Suprapubic skin (tissue), 4 donors: Measurements from ENCODE around the gene GGA3. TPM values are rescaled to one million over a fixed set of nuclear protein-coding genes. Genes with fewer than 3 reads are reported as not detected.
"Not testable (repeated sequence)": the region's sequence is repeated elsewhere in the genome, so short reads cannot be mapped to it uniquely, and the experiment has no call there.

Experiments
- DNase-seq, 2 donors: peaks; one replicate each; pipeline ENCODE4 v3.0.0-alpha.2; 2019; ENCODE audit warnings: low spot score in 2 of 2
- H3K27ac ChIP-seq: fragments of 200-600 bp; sonication (generic); one replicate; pipeline ENCODE4 v1.5.1; 2019
- H3K27me3 ChIP-seq: fragments of 200-600 bp; sonication (generic); one replicate; pipeline ENCODE4 v1.5.1; 2019
- H3K36me3 ChIP-seq: fragments of 200-600 bp; sonication (generic); one replicate; pipeline ENCODE4 v1.5.1; 2019
- H3K4me1 ChIP-seq: fragments of 200-600 bp; sonication (generic); one replicate; pipeline ENCODE4 v1.5.1; 2019
- H3K4me3 ChIP-seq: fragments of 200-600 bp; sonication (generic); one replicate; pipeline ENCODE4 v1.5.1; 2019; ENCODE audit warnings: mild to moderate bottlenecking
- H3K9me3 ChIP-seq: fragments of 200-600 bp; sonication (generic); one replicate; pipeline ENCODE4 v1.5.1; 2019
- EP300 ChIP-seq: sonication (generic); formaldehyde crosslinking; IDR thresholded peaks from one replicate; pipeline ENCODE4 v1.6.1; 2017; ENCODE audit warnings: antibody characterized with exemption
- POLR2A ChIP-seq, 2 donors: fragments of 450-650 bp; IDR thresholded peaks; one replicate each; pipeline ENCODE4 v1.6.1; 2017; ENCODE audit warnings: antibody characterized with exemption in 2 of 2, mild to moderate bottlenecking in 2 of 2, moderate library complexity in 2 of 2
- POLR2AphosphoS5 ChIP-seq, 3 donors: sonication (generic); formaldehyde crosslinking; IDR thresholded peaks; one replicate each; pipeline ENCODE4 v1.6.1; 2017; ENCODE audit warnings: antibody characterized with exemption in 3 of 3
- WGBS: methylation state at CpG from one replicate; pipeline ENCODE4 v1.1.5; 2018; 5-methylcytosine and 5-hydroxymethylcytosine counted together
- total RNA-seq, 4 donors: library from RNA; depleted of rRNA; stranded (reverse); fragments of >200 nt; gene quantifications; one replicate each; pipeline ENCODE4 v1.1.0, GENCODE V29; 2016
- TF ChIP-seq, protein P1 (sequence below), 2 donors: fragments of 200-600 bp in 1 of 2; fragments of 450-650 bp in 1 of 2; sonication (generic) in 1 of 2; IDR thresholded peaks; one replicate each; pipeline ENCODE4 v1.5.1; 2016 to 2019; ENCODE audit warnings: antibody characterized with exemption in 2 of 2, mild to moderate bottlenecking in 1 of 2, moderate library complexity in 1 of 2

The GGA3 gene
- total RNA-seq, 4 donors from 2014 or later = 27.0 to 68.8 (median 35.3) TPM

DNA sequence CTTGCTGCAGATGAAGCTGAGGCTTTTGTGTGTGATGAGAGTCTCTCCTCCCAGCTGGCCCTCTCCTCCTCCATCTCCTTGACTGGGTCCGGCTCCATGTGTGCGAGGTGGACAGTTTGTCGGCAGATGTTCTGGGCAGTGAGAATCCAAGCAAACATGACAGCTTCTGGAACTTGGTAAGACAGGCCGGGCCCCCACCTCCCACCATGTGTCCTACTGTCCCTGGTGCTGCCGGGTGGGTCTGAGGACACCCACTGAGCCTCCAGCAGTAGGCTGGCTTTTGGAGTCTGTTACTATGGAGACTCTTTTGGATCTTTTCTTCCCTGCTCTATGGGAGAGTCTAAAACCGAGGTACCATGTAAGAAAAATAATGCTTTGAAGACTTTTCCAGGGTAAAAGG lies 43.3 kb downstream of the GGA3 start:
- peaks cover 87% of the 10 kb centered on the region for H3K36me3 ChIP-seq
- no peak for DNase-seq
- H3K27me3 ChIP-seq = no peaks in the 10 kb centered on the region
- H3K4me3 ChIP-seq = no peak overlapping the region
- TF ChIP-seq POLR2AphosphoS5 (IDR thresholded peaks at IDR 0.05) = no peak
- TF ChIP-seq POLR2A (IDR thresholded peaks at IDR 0.05) = no peak
- TF ChIP-seq EP300 = no peak
- TF ChIP-seq, protein P1, sequence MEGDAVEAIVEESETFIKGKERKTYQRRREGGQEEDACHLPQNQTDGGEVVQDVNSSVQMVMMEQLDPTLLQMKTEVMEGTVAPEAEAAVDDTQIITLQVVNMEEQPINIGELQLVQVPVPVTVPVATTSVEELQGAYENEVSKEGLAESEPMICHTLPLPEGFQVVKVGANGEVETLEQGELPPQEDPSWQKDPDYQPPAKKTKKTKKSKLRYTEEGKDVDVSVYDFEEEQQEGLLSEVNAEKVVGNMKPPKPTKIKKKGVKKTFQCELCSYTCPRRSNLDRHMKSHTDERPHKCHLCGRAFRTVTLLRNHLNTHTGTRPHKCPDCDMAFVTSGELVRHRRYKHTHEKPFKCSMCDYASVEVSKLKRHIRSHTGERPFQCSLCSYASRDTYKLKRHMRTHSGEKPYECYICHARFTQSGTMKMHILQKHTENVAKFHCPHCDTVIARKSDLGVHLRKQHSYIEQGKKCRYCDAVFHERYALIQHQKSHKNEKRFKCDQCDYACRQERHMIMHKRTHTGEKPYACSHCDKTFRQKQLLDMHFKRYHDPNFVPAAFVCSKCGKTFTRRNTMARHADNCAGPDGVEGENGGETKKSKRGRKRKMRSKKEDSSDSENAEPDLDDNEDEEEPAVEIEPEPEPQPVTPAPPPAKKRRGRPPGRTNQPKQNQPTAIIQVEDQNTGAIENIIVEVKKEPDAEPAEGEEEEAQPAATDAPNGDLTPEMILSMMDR (IDR thresholded peaks at IDR 0.05) = no peak
- H3K9me3 ChIP-seq = no peaks in the 10 kb centered on the region
- no peak overlapping the region for H3K27ac ChIP-seq
- H3K4me1 ChIP-seq = no peaks in the 10 kb centered on the region
- 74% methylated on average over 3 of the region's 6 CpGs for whole genome bisulfite sequencing

DNA sequence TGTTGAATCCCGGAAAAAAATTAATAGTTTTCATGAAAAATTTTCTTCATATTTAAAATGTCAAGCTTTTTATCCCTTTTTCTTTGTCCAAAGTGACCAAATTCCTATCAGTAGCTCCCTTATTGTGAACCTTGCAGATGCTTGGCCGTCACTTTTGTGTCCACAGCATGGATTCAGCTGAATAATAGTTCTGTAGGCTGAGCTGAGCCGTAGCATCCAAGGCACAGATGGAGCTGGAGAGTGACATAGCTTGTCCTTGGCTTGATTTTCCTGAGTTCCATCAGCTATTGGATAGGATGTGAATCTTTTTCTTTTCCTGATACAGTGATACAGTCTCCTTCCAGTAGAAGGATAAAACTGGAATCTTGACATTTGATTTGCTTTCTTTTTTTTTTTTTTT lies 52.3 kb downstream of the GGA3 start:
- no peak for DNase-seq
- 84% methylated on average over 3 of the region's 3 CpGs for WGBS
- Histone ChIP-seq H3K27ac (no peak overlapping the region), H3K4me3 (no peak overlapping the region), H3K4me1 (peaks cover 27% of the 10 kb centered on the region), H3K36me3 (peaks cover 47% of the 10 kb centered on the region), H3K9me3 (no peaks in the 10 kb centered on the region), H3K27me3 (no peaks in the 10 kb centered on the region)
- TF ChIP-seq, protein P1 (IDR thresholded peaks at IDR 0.05) = no peak
- no peak for TF ChIP-seq POLR2AphosphoS5 (IDR thresholded peaks at IDR 0.05)
- TF ChIP-seq POLR2A (IDR thresholded peaks at IDR 0.05) = no peak
- TF ChIP-seq EP300 = no peak

DNA sequence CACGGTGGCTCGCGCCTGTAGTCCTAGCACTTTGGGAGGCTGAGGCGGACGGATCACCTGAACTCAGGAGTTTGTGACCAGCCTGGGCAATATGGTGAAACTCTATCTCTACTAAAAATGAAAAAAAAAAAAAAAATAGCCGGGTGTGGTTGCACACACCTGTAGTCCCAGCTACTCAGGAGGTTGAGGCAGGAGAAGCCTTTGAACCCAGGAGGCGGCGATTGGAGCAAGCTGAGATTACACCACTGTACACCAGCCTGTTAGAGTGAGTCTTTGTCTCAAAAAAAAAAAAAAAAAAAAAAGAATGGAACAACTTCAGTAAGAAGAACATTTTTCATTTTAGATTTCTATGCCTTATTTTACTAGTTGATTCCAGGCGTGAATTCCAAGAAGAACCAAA lies 53.2 kb downstream of the GGA3 start:
- no peak overlapping the region for H3K27ac ChIP-seq
- no peak for DNase-seq
- H3K9me3 ChIP-seq = no peaks in the 10 kb centered on the region
- peaks cover 38% of the 10 kb centered on the region for H3K36me3 ChIP-seq
- H3K4me3 ChIP-seq = no peak overlapping the region
- H3K27me3 ChIP-seq = no peaks in the 10 kb centered on the region
- no peak for TF ChIP-seq POLR2A (IDR thresholded peaks at IDR 0.05)
- no peak for TF ChIP-seq POLR2AphosphoS5 (IDR thresholded peaks at IDR 0.05)
- TF ChIP-seq, protein P1 (IDR thresholded peaks at IDR 0.05) = no peak
- no peak for TF ChIP-seq EP300
- peaks cover 27% of the 10 kb centered on the region for H3K4me1 ChIP-seq
- 88% methylated on average over 9 of the region's 9 CpGs for WGBS

DNA sequence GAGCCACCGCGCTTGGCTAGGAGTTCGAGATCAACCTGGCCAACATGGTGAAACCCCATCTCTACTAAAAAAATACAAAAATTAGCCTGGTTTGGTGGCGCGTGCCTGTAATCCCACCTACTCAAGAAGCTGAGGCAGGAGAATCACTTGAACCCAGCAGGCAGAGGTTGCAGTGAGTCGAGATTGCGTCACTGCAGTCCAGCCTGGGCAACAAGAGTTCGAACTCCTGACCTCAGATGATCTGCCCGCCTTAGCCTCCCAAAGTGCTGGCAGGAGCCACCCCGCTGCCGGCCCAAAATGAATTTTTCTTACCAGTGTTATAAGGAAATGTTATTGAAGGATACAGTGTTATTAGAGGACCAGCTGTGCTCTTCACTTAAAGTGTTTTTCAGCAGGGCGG lies 53.6 kb downstream of the GGA3 start:
- Histone ChIP-seq H3K27me3 (no peaks in the 10 kb centered on the region), H3K36me3 (peaks cover 34% of the 10 kb centered on the region), H3K27ac (no peak overlapping the region), H3K4me3 (no peak overlapping the region), H3K9me3 (no peaks in the 10 kb centered on the region), H3K4me1 (peaks cover 27% of the 10 kb centered on the region)
- no peak for DNase-seq
- WGBS = 83% methylated on average over 12 of the region's 12 CpGs
- TF ChIP-seq, protein P1 (IDR thresholded peaks at IDR 0.05) = no peak
- TF ChIP-seq EP300 (no peak), POLR2AphosphoS5 (IDR thresholded peaks at IDR 0.05) (no peak), POLR2A (IDR thresholded peaks at IDR 0.05) (no peak)

DNA sequence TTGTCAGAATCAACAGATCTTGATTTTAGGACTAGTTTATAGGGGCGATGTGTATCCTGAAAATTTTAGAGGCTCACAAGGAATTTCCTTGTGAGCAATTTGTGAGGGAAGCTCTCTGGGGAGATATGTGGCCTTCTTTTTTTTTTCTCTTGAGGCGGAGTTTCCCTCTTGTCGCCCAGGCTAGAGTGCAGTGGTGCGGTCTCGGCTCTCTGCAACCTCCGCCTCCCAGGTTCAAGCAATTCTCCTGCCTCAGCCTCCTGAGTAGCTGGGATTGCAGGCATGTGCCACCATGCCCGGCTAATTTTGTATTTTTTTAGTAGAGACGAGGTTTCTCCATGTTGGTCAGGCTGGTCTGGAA lies 54.4 kb downstream of the GGA3 start:
- H3K27me3 ChIP-seq, DNase-seq, H3K27ac ChIP-seq, H3K9me3 ChIP-seq: not testable (repeated sequence)
- H3K36me3 ChIP-seq = peaks cover 28% of the 10 kb centered on the region
- H3K4me1 ChIP-seq = peaks cover 28% of the 10 kb centered on the region
- H3K4me3 ChIP-seq = peak overlapping the region; percentile 92
- WGBS = 77% methylated on average over 8 of the region's 8 CpGs

DNA sequence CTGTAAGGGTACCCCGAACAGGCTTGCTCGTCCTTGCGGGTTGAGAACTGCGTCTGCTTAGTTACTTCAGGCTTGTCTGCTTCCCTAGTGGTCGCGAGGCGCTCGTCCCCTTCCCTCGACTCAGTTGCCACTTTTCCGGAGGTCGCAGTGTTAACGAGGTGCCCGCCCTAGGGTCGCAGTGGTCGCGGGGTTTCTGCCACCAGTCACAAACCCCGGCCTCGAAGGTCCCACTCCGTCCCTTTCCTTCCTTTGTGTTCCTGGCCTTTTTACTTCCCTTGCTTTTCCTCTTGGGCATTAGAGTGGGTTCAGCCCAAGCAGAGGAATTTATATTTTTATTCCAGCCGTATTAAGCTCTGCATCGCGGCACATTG lies 55.6 kb downstream of the GGA3 start:
- H3K9me3 ChIP-seq = no peaks in the 10 kb centered on the region
- peaks cover 31% of the 10 kb centered on the region for H3K4me1 ChIP-seq
- peak overlapping the region; percentile 92 for H3K4me3 ChIP-seq
- peaks cover 16% of the 10 kb centered on the region for H3K36me3 ChIP-seq
- WGBS = 0% methylated on average over 22 of the region's 22 CpGs
- H3K27ac ChIP-seq = peak overlapping the region; percentile 96
- H3K27me3 ChIP-seq = no peaks in the 10 kb centered on the region
- TF ChIP-seq, protein P1 (IDR thresholded peaks at IDR 0.05) = no peak
- no peak for TF ChIP-seq POLR2AphosphoS5 (IDR thresholded peaks at IDR 0.05)
- no peak for TF ChIP-seq EP300
- TF ChIP-seq POLR2A (IDR thresholded peaks at IDR 0.05) = no peak
- DNase-seq = no peak
